NCI-H510A (cell line): ENCODE results near the gene SLC29A3.
A peak's percentile ranks its signal among the peaks of the same experiment; 100 is the strongest.

Source experiments
- DNase-seq: peaks from one replicate; lab custom pipeline; 2025; lab: John Stamatoyannopoulos, UW

Gene SLC29A3

GRCh38 chr10:71321386-71321785, 2.3 kb downstream of the SLC29A3 start:
- DNase-seq = no peak

GRCh38 chr10:71323407-71323806, 4.3 kb downstream of the SLC29A3 start:
- no peak for DNase-seq

GRCh38 chr10:71324743-71325142, 5.7 kb downstream of the SLC29A3 start:
- no peak for DNase-seq

- no peak for DNase-seq
Measured at GRCh38 chr10:71325267-71325666, 6.2 kb downstream of the SLC29A3 start.

- DNase-seq = peak; percentile 94
Measured at GRCh38 chr10:71326464-71326881, 7.4 kb downstream of the SLC29A3 start.

GRCh38 chr10:71330789-71331404, 11.8 kb downstream of the SLC29A3 start:
- no peak for DNase-seq

GRCh38 chr10:71331736-71332135, 12.7 kb downstream of the SLC29A3 start:
- DNase-seq = no peak

- no peak for DNase-seq
Measured at GRCh38 chr10:71332466-71332865, 13.4 kb downstream of the SLC29A3 start.

GRCh38 chr10:71333129-71333887, 14.2 kb downstream of the SLC29A3 start:
- DNase-seq = no peak

GRCh38 chr10:71334221-71334791, 15.2 kb downstream of the SLC29A3 start:
- DNase-seq = peak; percentile 57

GRCh38 chr10:71335173-71335708, 16.2 kb downstream of the SLC29A3 start:
- no peak for DNase-seq

- DNase-seq = no peak
Measured at GRCh38 chr10:71336632-71337031, 17.6 kb downstream of the SLC29A3 start.

GRCh38 chr10:71337219-71337701, 18.2 kb downstream of the SLC29A3 start:
- no peak for DNase-seq

GRCh38 chr10:71338728-71339495, 19.9 kb downstream of the SLC29A3 start:
- no peak for DNase-seq

GRCh38 chr10:71339796-71340589, 20.9 kb downstream of the SLC29A3 start:
- peak; percentile 42 for DNase-seq

- no peak for DNase-seq
Measured at GRCh38 chr10:71342573-71343391, 23.7 kb downstream of the SLC29A3 start.

GRCh38 chr10:71343392-71343773, 24.3 kb downstream of the SLC29A3 start:
- DNase-seq = no peak

- DNase-seq = no peak
Measured at GRCh38 chr10:71344154-71344925, 25.3 kb downstream of the SLC29A3 start.

- no peak for DNase-seq
Measured at GRCh38 chr10:71344993-71345480, 26.0 kb downstream of the SLC29A3 start.
